ENCODE data around the gene INCA1.

INCA1 gene

GRCh38 chr17:4947411-4948165, 49.7 kb downstream of the INCA1 start:
- DNase-seq = peak; percentile 66

- DNase-seq = no peak
Observed at GRCh38 chr17:4947010-4947410, 50.3 kb downstream of the INCA1 start.

GRCh38 chr17:4946312-4946976, 50.9 kb downstream of the INCA1 start:
- DNase-seq = no peak

- DNase-seq = no peak
Observed at GRCh38 chr17:4945944-4946280, 51.4 kb downstream of the INCA1 start.

GRCh38 chr17:4945176-4945943, 52.0 kb downstream of the INCA1 start:
- no peak for DNase-seq

- DNase-seq = no peak
Observed at GRCh38 chr17:4944554-4945175, 52.7 kb downstream of the INCA1 start.

- no peak for DNase-seq
Observed at GRCh38 chr17:4944163-4944553, 53.2 kb downstream of the INCA1 start.

- DNase-seq = no peak
Observed at GRCh38 chr17:4942760-4943508, 54.4 kb downstream of the INCA1 start.

GRCh38 chr17:4941319-4941610, 56.1 kb downstream of the INCA1 start:
- DNase-seq = no peak

- DNase-seq = no peak
Observed at GRCh38 chr17:4940555-4941318, 56.6 kb downstream of the INCA1 start.

GRCh38 chr17:4939796-4940554, 57.3 kb downstream of the INCA1 start, which contains the start of the genes RNF167 and SLC25A11:
TSS of gene RNF167 (plus strand) at chr17:4940268. CDS start at chr17:4940910, 642 bp downstream.
TSS of gene SLC25A11 (minus strand) at chr17:4940046. CDS start at chr17:4939910, 136 bp downstream.
- DNase-seq = peak; percentile 99

GRCh38 chr17:4939546-4939795, 57.9 kb downstream of the INCA1 start:
- DNase-seq = no peak

GRCh38 chr17:4938688-4939545, 58.4 kb downstream of the INCA1 start:
- no peak for DNase-seq

Data from retina (tissue), 1 donor.